Skeletal muscle tissue (tissue), 4 donors: ENCODE data around the gene PHF21A. TPM values are rescaled to one million over a fixed set of nuclear protein-coding genes. Genes with fewer than 3 reads are reported as not detected.

Experiments used
- H3K27ac ChIP-seq: one replicate; pipeline ENCODE4 v1.7.0; 2013; ENCODE audit warnings: mild to moderate bottlenecking, low read depth, low read length, inconsistent platforms
- H3K27me3 ChIP-seq, 3 donors: one replicate each; pipeline ENCODE4 v1.7.0; 2013; ENCODE audit warnings: low read length in 3 of 3; ENCODE audit not compliant: control insufficient read depth in 3 of 3, insufficient read depth in 3 of 3
- H3K36me3 ChIP-seq, 3 donors: one replicate each; pipeline ENCODE4 v1.7.0; 2013; ENCODE audit warnings: low read length in 3 of 3; ENCODE audit not compliant: control insufficient read depth in 3 of 3, insufficient read depth in 3 of 3
- H3K4me1 ChIP-seq, 3 donors: one replicate each; pipeline ENCODE4 v1.7.0; 2013; ENCODE audit warnings: low read length in 3 of 3, mild to moderate bottlenecking in 3 of 3; ENCODE audit not compliant: control insufficient read depth in 3 of 3, insufficient read depth in 3 of 3
- H3K4me3 ChIP-seq, 3 donors: one replicate each; pipeline ENCODE4 v1.7.0; 2013; ENCODE audit warnings: low read length in 3 of 3
- H3K9ac ChIP-seq, 3 donors: one replicate each; pipeline ENCODE4 v1.7.0; 2013; ENCODE audit warnings: low read length in 3 of 3, mild to moderate bottlenecking in 3 of 3, moderate library complexity in 2 of 3, low read depth in 1 of 3
- H3K9me3 ChIP-seq, 3 donors: one replicate each; pipeline ENCODE4 v1.7.0; 2013; ENCODE audit warnings: low read length in 3 of 3; ENCODE audit not compliant: control insufficient read depth in 3 of 3
- total RNA-seq: library from RNA; depleted of rRNA; stranded (reverse); fragments of >200 nt; gene quantifications from one replicate; pipeline ENCODE4 v1.2.3, GENCODE V29; 2014
- donor health status: Osteomylitis.

The PHF21A gene
- total RNA-seq, 1 donor from 2014 or later = 16.2 TPM

GRCh38 chr11:46065681-46066080 is 55.6 kb downstream of the PHF21A start:
- Histone ChIP-seq H3K27ac (no peak overlapping the region), H3K4me3 (no peak overlapping the region), H3K9me3 (no peaks in the 10 kb centered on the region), H3K36me3 (peaks cover 0 to 4% (median 0%) of the 10 kb centered on the region in 3 donors), H3K4me1 (no peaks in the 10 kb centered on the region), H3K27me3 (no peaks in the 10 kb centered on the region), H3K9ac (no peak overlapping the region)

DNA sequence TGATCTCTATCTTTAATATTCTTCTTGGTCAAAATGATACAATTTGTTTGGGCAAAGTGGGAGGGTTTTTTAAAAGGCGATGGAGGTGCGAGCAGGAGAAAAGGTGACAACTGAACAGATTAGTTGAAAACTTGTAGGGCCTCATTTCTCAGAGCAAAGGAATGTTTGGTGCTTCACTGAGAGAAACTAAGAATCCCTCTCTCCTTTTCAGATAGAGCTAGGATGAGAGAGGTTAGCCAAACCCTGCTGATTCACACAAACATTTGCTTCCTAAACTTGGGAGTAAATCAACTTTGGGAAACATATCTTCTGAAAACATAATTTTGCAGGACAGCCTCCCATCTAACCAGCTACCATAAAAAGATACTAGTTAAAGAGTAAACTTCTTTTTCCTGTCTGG is 57.0 kb downstream of the PHF21A start:
- no peaks in the 10 kb centered on the region for H3K4me1 ChIP-seq
- no peak overlapping the region for H3K9ac ChIP-seq
- H3K4me3 ChIP-seq = no peak overlapping the region
- peaks cover 0 to 4% (median 0%) of the 10 kb centered on the region in 3 donors for H3K36me3 ChIP-seq
- H3K27ac ChIP-seq = no peak overlapping the region
- H3K27me3 ChIP-seq = no peaks in the 10 kb centered on the region
- no peaks in the 10 kb centered on the region for H3K9me3 ChIP-seq

DNA sequence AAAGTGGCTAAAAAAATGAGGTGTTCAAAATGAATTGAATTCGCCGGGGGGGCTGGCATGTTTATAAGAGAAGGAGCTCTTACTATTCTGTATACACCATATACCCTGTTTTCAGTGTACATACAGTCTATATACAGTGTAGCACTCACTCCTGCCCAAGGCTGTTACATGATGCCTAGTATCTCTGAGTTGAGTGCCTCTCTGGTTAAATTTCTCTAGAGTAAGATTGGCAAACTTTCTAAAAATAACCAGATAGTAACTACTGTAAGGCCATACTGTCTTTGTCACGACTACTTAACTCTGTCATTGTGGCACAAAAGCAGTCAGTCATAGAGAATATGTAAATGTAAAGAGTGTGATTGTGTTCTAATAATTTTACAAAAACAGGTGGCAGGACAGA is 58.1 kb downstream of the PHF21A start:
- H3K27me3 ChIP-seq = no peaks in the 10 kb centered on the region
- H3K4me1 ChIP-seq = no peaks in the 10 kb centered on the region
- H3K4me3 ChIP-seq = no peak overlapping the region
- H3K9me3 ChIP-seq = no peaks in the 10 kb centered on the region
- H3K9ac ChIP-seq = no peak overlapping the region
- H3K27ac ChIP-seq = no peak overlapping the region
- peaks cover 0 to 4% (median 0%) of the 10 kb centered on the region in 3 donors for H3K36me3 ChIP-seq

DNA sequence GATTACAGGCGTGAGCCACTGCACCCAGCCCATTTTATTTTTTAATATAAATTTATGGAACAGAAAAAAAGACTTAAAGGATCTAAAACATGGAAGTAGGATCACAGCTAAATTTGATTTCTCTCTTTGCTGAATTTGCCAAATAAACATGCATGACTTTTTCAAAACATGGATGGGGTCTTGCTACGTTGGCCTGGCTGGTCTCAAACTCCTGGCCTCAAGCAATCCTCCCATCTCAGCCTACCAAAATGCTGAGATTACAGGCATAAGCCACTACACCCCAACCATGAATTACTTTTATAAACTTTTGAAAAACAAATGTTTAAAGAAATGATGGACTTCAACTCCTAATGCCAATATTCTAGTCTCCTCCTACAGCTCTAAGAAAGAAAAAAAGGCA is 61.2 kb downstream of the PHF21A start:
- Histone ChIP-seq H3K36me3 (no peaks in the 10 kb centered on the region), H3K9ac (no peak overlapping the region), H3K4me3 (no peak overlapping the region), H3K27ac (no peak overlapping the region), H3K9me3 (no peaks in the 10 kb centered on the region), H3K27me3 (no peaks in the 10 kb centered on the region), H3K4me1 (peaks cover 0 to 3% (median 0%) of the 10 kb centered on the region in 3 donors)

- Histone ChIP-seq H3K9ac (no peak overlapping the region), H3K36me3 (no peaks in the 10 kb centered on the region), H3K9me3 (no peaks in the 10 kb centered on the region), H3K4me1 (peaks cover 0 to 3% (median 0%) of the 10 kb centered on the region in 3 donors), H3K27ac (no peak overlapping the region), H3K4me3 (no peak overlapping the region), H3K27me3 (no peaks in the 10 kb centered on the region)
These were observed 63.8 kb downstream of the PHF21A start for GRCh38 chr11:46057489-46057888.

GRCh38 chr11:46055371-46055770 is 65.9 kb downstream of the PHF21A start:
- Histone ChIP-seq H3K4me3 (no peak overlapping the region), H3K9ac (no peak overlapping the region), H3K27ac (no peak overlapping the region), H3K9me3 (no peaks in the 10 kb centered on the region), H3K27me3 (no peaks in the 10 kb centered on the region), H3K4me1 (peaks cover under 1 to 6% (median 3%) of the 10 kb centered on the region in 3 donors), H3K36me3 (no peaks in the 10 kb centered on the region)

GRCh38 chr11:46051102-46051501 is 70.2 kb downstream of the PHF21A start:
- H3K27me3 ChIP-seq = no peaks in the 10 kb centered on the region
- H3K27ac ChIP-seq = no peak overlapping the region
- H3K4me1 ChIP-seq = peaks cover 6 to 17% (median 7%) of the 10 kb centered on the region in 3 donors
- H3K9me3 ChIP-seq = no peaks in the 10 kb centered on the region
- H3K36me3 ChIP-seq = peaks cover 0 to 3% (median 0%) of the 10 kb centered on the region in 3 donors
- H3K4me3 ChIP-seq = no peak overlapping the region
- no peak overlapping the region for H3K9ac ChIP-seq

GRCh38 chr11:46050662-46051061 is 70.6 kb downstream of the PHF21A start:
- Histone ChIP-seq H3K36me3 (peaks cover 0 to 3% (median 0%) of the 10 kb centered on the region in 3 donors), H3K9me3 (no peaks in the 10 kb centered on the region), H3K9ac (peak overlapping the region in 1 of 3 donors; percentile 28), H3K27me3 (no peaks in the 10 kb centered on the region), H3K4me1 (peaks cover 6 to 17% (median 7%) of the 10 kb centered on the region in 3 donors), H3K4me3 (no peak overlapping the region), H3K27ac (no peak overlapping the region)

- no peak overlapping the region for H3K9ac ChIP-seq
- peaks cover 6 to 17% (median 7%) of the 10 kb centered on the region in 3 donors for H3K4me1 ChIP-seq
- H3K9me3 ChIP-seq = no peaks in the 10 kb centered on the region
- H3K4me3 ChIP-seq = no peak overlapping the region
- peaks cover 0 to 3% (median 0%) of the 10 kb centered on the region in 3 donors for H3K36me3 ChIP-seq
- no peak overlapping the region for H3K27ac ChIP-seq
- H3K27me3 ChIP-seq = no peaks in the 10 kb centered on the region
These were observed 71.2 kb downstream of the PHF21A start for GRCh38 chr11:46050003-46050461.

GRCh38 chr11:46049325-46049897 is 71.8 kb downstream of the PHF21A start:
- no peak overlapping the region for H3K9ac ChIP-seq
- no peaks in the 10 kb centered on the region for H3K27me3 ChIP-seq
- no peak overlapping the region for H3K27ac ChIP-seq
- H3K4me1 ChIP-seq = peaks cover 6 to 17% (median 7%) of the 10 kb centered on the region in 3 donors
- H3K4me3 ChIP-seq = no peak overlapping the region
- H3K36me3 ChIP-seq = peaks cover 0 to 3% (median 0%) of the 10 kb centered on the region in 3 donors
- no peaks in the 10 kb centered on the region for H3K9me3 ChIP-seq
